ENCODE data around the gene RNF224. TPM values are rescaled to one million over a fixed set of nuclear protein-coding genes. Genes with fewer than 3 reads are reported as not detected.

RNF224 gene
- total RNA-seq, 1 donor from 2014 or later: not detected

GRCh38 chr9:137181680-137182079 is 45.6 kb upstream of the RNF224 start:
- Histone ChIP-seq H3K4me3 (ENCODE audit: low read depth, low read length) (no peak overlapping the region), H3K36me3 (ENCODE audit: control insufficient read depth, insufficient read depth, low read length) (no peaks in the 10 kb centered on the region), H3K27me3 (ENCODE audit: control insufficient read depth, insufficient read depth, low read length) (no peaks in the 10 kb centered on the region)
- no peak for DNase-seq (ENCODE audit: low read depth)
- no peak for TF ChIP-seq CTCF (IDR thresholded peaks at IDR 0.05; ENCODE audit: insufficient read depth, low read length, poor library complexity, severe bottlenecking)

- DNase-seq (ENCODE audit: low read depth): no peak
- no peak overlapping the region for H3K4me3 ChIP-seq (ENCODE audit: low read depth, low read length)
- no peak for TF ChIP-seq CTCF (IDR thresholded peaks at IDR 0.05; ENCODE audit: insufficient read depth, low read length, poor library complexity, severe bottlenecking)
- H3K36me3 ChIP-seq (ENCODE audit: control insufficient read depth, insufficient read depth, low read length): no peaks in the 10 kb centered on the region
- no peaks in the 10 kb centered on the region for H3K27me3 ChIP-seq (ENCODE audit: control insufficient read depth, insufficient read depth, low read length)
Observed at GRCh38 chr9:137182836-137183235, 44.5 kb upstream of the RNF224 start.

GRCh38 chr9:137183980-137184595 is 43.2 kb upstream of the RNF224 start:
- Histone ChIP-seq H3K36me3 (ENCODE audit: control insufficient read depth, insufficient read depth, low read length) (no peaks in the 10 kb centered on the region), H3K4me3 (ENCODE audit: low read depth, low read length) (no peak overlapping the region), H3K27me3 (ENCODE audit: control insufficient read depth, insufficient read depth, low read length) (no peaks in the 10 kb centered on the region)
- TF ChIP-seq CTCF (IDR thresholded peaks at IDR 0.05; ENCODE audit: insufficient read depth, low read length, poor library complexity, severe bottlenecking): no peak
- no peak for DNase-seq (ENCODE audit: low read depth)

- no peaks in the 10 kb centered on the region for H3K27me3 ChIP-seq (ENCODE audit: control insufficient read depth, insufficient read depth, low read length)
- TF ChIP-seq CTCF (IDR thresholded peaks at IDR 0.05; ENCODE audit: insufficient read depth, low read length, poor library complexity, severe bottlenecking): no peak
- H3K4me3 ChIP-seq (ENCODE audit: low read depth, low read length): no peak overlapping the region
- no peaks in the 10 kb centered on the region for H3K36me3 ChIP-seq (ENCODE audit: control insufficient read depth, insufficient read depth, low read length)
- no peak for DNase-seq (ENCODE audit: low read depth)
Observed at GRCh38 chr9:137184881-137185660, 42.2 kb upstream of the RNF224 start.

GRCh38 chr9:137185921-137186320 is 41.4 kb upstream of the RNF224 start:
- Histone ChIP-seq H3K36me3 (ENCODE audit: control insufficient read depth, insufficient read depth, low read length) (no peaks in the 10 kb centered on the region), H3K4me3 (ENCODE audit: low read depth, low read length) (no peak overlapping the region), H3K27me3 (ENCODE audit: control insufficient read depth, insufficient read depth, low read length) (no peaks in the 10 kb centered on the region)
- DNase-seq (ENCODE audit: low read depth): no peak
- no peak for TF ChIP-seq CTCF (IDR thresholded peaks at IDR 0.05; ENCODE audit: insufficient read depth, low read length, poor library complexity, severe bottlenecking)

Data from kidney epithelial cell (primary cell).